ENCODE measurements around the gene CHMP4B.

- TF ChIP-seq CTCF (IDR thresholded peaks at IDR 0.05) (no peak), POLR2A (IDR thresholded peaks at IDR 0.05) (no peak)
Observed at GRCh38 chr20:33781133-33781532, 30.0 kb upstream of the CHMP4B start.
